ENCODE results near the gene FLT4. TPM values are rescaled to one million over a fixed set of nuclear protein-coding genes. Genes with fewer than 3 reads are reported as not detected.
"Not testable (repeated sequence)": the region's sequence is repeated elsewhere in the genome, so short reads cannot be mapped to it uniquely, and the experiment has no call there.

Gene FLT4
- polyA plus RNA-seq (ENCODE audit: insufficient read length), result 7.3 TPM

DNA sequence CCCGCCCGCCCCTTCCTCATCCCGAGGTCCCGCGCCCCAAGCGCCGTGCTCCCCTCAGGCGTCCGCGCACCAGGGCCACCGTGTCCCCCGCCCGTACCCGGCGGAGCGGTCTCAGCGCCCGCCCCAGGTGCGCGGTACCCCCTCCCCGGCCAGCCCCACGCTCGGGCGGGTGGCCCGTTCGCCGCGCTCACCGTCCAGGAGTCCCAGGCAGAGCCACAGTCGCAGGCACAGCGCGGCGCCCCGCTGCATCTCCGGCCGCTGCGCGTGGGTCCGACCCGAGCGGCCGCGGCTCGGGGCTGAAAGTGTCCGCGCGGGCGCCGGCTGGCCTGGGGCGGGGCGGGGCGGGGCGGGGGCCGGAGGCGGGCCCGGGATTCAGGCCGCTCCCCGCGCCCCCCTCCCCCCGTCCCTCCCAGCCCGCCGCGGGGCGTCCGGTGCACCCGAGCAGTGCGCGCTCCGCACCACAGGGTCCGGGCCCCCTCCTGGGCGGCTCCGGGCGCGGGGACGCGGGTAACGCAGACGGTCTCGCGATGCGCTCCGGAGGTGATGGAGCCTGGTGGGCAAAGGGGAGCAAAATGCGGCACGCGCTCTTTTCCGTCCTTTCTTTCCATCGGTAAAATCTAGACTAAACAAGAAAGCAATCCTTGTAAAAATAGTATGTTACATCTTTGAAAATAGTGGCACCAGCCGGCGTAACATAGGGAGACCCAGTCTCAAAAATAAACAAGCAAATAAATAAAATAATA, at the start of gene FLT4:
Gene FLT4 (minus strand): TSS at position 304 of the 743 bp plus-strand sequence. CDS start 55 bp downstream, at position 249.
- no peak for DNase-seq (ENCODE audit: low read depth)

DNA sequence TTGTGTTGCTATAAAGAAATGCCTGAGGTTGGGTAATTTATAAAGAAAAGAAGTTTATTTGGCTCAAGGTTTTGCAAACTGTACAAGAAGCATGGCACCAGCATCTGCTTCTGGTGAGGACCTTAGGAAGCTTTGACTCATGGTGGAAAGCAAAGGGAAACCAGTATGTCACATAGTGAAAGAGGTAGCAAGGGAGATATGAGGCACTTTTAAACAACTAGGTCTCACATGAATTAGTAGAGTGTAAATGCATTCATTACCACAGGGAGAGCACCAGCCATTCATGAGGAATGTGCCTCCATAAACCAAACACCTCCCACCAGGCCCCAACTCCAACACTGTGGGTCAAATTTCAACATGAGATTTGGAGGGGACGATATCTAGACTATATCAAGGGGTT, 49.6 kb upstream of the FLT4 start:
- DNase-seq (ENCODE audit: low read depth), result no peak

DNA sequence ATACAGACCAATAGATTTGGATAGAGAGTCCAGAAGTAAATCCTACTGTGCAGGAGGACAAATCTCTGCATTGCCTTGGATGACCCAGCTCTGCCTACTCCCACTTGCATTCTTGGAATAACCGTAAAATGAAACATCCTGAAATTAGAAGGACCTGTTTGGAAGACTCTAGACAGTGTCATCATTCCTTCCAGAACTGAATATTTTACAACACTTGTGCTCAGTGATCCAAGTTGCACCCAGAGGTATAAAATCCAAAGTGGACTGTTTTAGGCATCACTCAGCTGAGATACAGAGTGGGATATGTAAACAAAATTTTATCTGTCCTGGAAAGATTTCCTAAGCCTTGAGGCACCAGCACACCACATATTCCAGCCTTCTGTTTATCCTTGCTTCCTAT, 46.7 kb upstream of the FLT4 start:
- DNase-seq (ENCODE audit: low read depth), result no peak

DNA sequence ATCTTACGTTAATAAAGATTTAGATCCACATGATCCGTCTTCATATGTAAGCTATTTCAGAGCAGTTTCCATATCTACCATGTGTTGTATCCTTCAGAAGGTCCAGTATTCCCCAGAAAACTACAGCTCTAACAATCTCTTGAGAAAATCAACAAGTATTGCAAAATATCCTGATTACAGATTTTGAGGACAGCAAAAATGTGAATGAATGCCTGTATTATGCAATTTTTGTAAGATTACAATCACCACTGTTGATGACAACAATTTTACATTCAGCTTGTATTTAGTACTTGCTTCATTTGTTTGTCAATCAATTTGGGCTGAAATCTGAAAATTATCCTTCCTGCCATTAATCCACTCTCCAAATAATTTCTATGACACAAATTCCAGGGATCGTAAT, 43.0 kb upstream of the FLT4 start:
- no peak for DNase-seq (ENCODE audit: low read depth)

DNA sequence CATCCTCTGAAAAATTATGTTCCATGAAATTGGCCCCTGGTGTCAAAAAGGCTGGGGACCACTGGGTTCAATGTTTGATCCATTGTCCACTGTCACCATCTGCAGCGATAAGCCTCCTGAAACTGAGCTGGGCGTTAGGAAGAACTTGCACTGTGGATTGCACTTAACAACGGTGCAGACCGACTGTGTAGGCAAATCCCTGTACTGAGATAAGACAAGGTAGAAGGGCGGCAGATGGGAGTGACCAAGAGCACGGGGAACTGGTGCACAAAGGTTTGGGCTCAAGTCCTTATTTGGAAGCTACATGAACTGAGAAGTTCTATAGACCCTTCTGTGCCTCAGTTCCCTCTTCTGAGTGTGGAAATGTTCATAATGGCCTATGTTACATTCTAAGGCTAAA, 41.6 kb upstream of the FLT4 start:
- no peak for DNase-seq (ENCODE audit: low read depth)

DNA sequence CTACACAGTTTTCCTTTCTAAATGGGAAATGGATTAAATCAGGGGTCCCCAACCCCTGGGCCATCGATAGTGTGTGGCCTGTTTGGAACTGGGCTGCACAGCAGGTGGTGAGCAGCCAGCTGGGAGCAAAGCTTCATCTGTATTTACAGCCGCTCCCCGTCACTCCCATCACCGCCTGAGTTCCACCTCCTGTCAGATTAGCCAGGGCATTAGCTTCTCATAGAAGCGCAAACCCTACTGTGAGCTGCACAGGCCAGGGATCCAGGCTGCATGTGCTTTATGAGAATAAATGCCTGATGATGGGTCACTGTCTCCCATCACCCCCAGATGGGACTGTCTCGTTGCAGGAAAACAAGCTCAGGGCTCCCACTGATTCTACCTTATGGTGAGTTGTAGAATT, 41.2 kb upstream of the FLT4 start:
- no peak for DNase-seq (ENCODE audit: low read depth)

DNA sequence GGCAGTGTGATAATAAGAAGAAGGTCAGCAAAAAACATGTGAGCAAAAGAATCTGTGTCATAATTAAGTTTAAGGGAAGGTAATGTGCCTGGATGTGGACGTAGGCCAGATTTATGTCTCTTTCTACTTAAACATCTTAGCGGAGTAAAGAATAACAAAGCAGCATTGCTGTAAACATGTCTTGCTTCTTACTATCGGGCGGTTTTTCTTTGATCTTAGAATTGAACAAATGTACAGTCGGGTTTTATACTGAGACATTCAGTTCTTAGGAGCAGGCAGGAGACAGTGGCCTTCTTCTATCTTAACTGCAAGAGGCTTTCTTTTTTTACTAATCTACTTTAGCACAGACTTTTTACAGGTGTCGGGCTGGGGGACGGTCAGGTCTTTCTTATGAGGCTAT, 40.4 kb upstream of the FLT4 start:
- DNase-seq (ENCODE audit: low read depth), result no peak

DNA sequence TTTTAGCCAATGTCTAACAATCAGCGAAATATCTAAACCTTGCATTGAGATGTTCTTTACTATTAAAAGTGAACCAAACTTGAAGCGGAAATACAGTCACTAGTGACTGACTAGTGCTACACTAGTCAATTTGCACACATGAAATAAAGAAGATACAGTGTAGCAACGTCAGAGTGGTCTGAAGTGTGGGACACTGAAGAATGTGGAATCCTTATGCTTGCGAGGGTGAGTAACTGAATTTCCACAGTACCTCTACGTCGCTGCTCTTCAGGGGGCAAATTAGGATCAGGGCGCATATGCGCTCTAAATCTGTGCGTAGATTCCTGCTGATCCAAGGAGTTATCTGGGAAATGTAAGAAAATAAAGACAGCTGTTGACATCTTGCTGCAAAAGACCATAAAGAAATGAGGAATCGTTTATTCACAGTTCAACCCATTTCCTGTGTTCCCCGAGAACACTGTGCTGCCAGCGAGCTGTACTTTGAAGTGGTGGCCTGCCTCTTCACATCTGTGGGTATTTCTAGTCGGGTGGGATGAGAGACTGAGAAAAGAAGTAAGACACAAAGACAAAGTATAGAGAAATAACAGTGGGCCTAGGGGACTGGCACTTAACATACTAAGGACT, 39.8 kb upstream of the FLT4 start:
- DNase-seq (ENCODE audit: low read depth), result no peak

DNA sequence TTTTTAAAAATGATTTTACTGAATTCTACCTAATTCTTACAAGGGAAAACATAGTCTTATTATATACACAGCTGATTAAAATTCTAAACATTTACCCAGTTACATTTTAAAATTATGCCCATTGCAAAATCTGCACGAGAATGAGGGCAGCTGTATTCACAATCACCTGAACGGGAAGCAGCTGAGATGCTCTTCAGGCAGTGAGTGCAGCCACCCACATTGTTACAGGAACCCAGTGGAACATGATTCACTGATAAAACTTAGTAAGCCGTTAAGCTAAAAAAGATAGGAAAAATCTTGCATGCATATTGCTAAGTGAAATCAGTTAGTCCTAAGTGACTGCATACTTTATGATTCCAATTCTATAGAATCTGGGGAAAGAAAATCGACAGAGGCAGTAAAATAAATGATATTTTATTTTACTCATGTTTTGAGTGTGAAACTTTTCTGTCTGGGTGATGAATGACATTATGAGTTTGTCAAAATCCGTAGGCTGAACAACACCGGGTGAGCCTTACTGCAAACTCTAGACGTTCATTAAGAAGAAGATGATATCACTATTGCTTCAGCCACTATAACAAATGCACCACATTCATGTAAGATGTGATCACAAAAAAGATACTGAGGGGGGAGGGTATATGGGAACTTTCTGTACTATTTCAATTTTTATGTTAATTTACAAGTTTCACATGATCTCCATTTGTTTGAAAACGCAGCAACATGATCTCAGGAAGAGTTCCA, 39.1 kb upstream of the FLT4 start:
- no peak for DNase-seq (ENCODE audit: low read depth)

DNA sequence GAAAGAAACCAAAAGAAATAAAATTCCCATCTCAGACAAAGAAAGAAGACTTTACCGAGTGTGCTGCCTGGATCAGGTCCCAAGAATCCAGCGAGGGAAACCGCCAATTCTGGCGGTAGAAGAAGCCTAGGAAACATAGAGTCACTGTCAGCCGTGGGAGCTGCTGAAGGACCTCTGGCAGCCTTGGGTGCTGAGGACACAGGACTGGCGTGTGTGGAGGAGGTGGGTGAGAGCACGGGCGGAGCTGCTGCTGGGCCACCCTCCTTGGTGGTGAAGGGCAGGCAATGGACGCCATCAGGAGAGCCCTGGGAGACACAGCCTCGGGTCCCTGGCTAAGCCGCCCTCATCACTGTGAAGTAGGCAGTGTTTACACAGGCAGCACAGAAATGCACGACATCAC, 37.4 kb upstream of the FLT4 start:
- not testable (repeated sequence) for DNase-seq (ENCODE audit: low read depth)

DNA sequence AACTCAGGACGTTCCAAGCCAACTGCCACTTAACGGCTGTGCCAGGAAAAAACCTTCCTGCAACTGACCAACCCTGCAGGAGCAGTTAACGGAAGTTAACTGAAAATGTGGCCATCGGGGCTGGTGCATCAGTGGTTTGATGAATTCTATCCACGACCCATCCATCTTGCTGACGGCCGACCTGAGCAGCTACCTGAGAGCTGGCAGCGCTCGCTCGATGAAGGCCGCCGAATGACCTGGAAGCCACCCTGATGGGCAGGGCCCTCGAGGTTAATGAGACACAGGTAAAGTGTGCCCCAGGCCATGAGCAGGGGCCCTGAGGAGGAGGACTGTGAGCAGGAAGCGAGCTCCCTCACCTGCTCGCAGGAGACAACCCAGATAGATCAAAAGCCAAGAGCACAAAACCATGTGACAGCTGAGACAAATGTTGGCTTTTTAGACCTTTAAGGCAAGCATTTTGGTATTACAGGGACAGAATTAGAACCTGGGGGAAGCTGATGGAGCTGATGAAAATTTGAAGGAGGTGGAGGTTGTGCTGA, 35.3 kb upstream of the FLT4 start:
- DNase-seq (ENCODE audit: low read depth), result no peak

DNA sequence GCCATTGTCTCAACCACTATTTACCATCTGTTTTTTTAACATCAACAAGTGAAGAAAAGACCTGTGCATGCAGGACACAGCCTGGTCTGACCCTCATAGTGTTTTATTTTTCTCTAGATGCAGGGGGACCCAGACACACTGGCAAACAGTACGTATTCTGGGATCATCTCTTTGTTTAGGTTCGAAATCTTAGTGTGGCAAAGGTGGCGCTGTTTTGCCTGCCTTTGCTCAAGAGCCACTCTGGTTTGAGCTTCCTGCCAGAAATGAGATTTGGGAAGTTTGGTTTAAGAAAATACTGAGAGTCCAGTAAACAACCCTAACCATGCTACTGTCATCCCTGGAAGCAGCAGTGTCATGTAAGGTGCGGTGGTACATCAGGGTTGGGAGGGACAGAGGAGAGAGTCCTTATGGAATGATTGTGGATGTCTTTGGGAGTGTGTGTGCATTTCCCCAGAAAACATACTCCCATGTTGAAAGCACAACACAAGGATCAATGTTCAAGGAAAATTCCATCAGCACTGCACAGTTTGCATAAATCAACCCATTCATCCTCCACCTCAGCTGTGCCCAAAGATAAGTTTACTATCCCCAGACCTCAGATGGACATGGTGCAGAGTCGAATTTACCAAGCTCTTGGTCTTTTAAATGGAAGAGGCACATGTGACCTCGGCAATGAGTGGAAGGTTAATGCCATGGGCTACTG, 34.0 kb upstream of the FLT4 start:
- DNase-seq (ENCODE audit: low read depth), result no peak

DNA sequence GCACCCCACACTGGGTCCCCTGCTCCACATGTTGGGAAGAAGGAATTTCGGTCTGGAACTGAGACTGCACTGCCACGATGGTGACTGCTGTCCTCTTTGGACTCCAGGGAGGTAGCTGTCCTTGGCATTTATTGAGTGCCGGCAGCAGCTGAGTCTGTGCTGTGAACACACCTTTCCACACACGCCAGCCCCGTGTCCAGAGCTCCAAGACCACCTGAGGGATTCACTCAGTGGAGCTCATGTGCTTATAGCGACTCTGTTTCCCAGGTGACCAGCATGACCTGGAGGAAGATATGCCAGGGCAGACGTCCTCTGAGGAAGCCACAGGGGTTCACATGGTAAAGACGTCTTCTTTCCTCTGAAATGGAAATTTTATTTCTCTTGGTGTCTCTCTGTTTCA, 33.2 kb upstream of the FLT4 start:
- DNase-seq (ENCODE audit: low read depth), result no peak

DNA sequence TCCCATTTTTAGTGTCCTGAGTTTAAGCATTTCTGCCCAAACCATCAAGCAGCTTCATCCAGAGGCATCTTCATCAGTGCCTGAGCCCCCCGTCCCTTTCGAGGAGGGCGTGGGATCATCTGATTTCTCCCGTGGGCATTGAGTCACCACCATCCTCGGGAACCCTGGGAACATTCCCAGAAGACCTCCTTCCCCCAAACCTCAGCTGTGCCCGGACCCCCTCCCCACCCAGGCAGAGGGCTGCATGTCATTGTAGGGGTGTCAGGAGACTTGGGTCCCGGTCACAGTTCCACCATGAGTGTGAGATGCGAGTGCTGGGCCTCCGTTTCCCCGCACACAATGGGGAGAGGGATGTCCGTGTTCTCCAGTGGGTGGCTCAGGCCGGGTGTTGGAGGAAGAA, 32.6 kb upstream of the FLT4 start:
- DNase-seq (ENCODE audit: low read depth), result not testable (repeated sequence)

DNA sequence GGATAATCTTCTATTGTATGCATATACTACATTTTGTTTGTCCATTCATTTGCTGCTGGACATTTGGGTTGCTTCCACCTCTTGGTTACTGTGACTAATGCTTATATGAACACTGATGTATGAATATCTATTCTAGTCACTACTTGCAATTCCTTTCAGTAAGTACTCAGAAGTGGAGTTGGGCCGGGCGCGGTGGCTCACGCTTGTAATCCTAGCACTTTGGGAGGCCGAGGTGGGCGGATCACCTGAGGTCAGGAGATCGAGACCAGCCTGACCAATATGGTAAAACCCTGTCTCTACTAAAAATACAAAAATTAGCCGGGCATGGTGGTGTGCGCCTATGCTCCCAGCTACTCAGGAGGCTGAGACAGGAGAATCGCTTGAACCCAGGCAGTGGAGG, 28.9 kb upstream of the FLT4 start:
- not testable (repeated sequence) for DNase-seq (ENCODE audit: low read depth)

DNA sequence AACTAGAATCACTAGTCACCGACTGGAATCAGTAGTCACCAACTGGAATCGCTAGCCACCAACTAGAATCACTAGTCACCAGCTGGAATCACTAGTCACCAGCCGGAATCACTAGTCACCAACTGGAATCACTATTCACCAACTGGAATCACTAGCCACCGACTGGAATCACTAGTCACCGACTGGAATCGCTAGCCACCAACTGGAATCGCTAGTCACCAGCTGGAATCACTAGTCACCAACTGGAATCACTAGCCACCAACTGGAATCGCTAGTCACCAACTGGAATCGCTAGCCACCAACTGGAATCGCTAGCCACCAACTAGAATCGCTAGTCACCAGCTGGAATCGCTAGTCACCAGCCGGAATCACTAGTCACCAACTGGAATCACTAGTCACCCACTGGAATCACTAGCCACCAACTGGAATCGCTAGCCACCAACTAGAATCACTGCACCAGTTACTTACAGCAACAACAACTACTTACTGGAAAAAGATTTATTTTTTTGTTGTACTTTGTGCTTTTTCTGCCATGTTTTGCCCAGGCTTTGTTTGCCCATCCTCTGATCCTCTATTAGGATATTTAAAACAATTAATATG, 25.7 kb upstream of the FLT4 start:
- DNase-seq (ENCODE audit: low read depth), result no peak

DNA sequence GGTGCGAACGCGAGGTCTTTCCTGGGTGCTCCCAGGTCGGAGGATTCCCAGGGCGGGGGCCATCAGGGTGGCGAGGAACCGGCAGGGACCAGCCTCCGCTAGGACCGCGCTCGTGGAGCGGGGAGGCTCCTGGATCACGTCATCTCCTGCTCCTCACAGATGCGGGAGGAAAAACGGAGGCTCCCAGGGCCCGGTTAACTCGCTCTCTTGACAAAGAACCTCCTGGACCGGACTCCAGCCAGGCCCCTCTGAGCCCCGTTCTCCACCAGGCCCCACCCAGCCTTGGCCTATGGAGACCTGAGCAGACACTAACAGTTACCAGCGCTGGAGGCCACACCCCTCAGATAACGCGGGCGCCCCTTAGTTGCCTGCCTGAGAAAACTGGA, 24.7 kb upstream of the FLT4 start:
- DNase-seq (ENCODE audit: low read depth), result not testable (repeated sequence)

DNA sequence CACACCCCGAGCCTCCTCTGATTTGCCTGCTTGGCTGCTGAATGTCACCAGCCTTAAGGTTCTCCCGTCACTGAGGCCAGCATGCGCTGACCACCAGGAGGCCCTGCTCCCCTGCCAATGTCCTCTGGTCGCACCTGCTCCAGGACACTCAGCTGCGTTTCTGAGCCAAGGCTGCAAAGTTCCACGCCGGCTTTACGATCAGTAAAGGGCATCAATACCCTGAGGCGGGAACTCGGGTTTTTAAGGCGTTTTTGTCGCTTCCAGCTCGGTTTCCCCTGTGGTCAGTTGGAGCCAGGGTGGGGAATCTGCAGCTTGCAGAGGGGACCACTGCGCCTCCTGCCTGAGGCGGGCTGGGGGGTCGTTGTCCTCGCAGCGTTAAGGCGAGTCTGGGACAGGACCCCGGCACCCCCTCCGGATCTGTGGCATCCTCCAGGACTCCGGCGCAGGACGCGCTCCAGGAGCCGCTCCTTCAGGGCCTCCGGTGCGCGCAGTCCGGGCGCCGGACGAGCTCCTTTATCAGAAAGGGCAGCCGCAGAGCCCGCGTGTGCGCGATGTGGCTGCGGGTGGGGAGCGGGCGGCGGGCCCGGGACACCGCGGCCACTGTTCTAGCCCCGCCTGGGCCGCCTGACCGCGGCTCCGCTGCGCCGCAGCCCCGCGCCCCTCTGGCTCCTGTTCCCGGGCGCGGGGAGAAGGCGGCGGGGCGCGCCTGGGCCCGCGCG, 24.1 kb upstream of the FLT4 start:
- no peak for DNase-seq (ENCODE audit: low read depth)

DNA sequence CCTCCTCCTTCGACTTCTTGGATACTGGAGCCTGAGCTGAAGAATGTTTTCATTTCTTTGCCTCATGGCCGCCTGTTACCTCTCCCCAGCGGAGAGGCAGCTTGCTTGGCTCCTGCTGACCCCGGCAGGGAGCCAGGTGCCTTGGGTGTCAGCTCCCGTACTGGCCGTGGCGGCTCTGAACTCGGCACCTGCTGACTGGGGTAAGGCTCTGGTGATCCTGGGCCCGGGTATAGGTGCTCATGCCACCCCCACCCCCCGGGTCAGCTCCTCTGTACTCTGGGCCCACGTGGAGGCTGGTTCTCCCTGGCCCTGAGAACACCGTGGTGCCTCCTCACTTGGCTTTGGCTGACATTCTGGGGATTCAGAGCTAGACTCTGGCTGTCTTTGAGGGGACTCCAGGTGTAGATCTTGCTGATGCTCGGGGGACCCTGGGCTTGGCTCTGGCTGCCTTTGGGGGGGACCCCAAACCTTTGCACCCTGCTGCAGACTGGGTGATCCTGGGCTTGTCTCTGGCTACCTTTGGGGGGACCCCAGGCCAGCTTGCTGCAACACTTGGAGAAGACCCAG, 22.6 kb upstream of the FLT4 start:
- not testable (repeated sequence) for DNase-seq (ENCODE audit: low read depth)

DNA sequence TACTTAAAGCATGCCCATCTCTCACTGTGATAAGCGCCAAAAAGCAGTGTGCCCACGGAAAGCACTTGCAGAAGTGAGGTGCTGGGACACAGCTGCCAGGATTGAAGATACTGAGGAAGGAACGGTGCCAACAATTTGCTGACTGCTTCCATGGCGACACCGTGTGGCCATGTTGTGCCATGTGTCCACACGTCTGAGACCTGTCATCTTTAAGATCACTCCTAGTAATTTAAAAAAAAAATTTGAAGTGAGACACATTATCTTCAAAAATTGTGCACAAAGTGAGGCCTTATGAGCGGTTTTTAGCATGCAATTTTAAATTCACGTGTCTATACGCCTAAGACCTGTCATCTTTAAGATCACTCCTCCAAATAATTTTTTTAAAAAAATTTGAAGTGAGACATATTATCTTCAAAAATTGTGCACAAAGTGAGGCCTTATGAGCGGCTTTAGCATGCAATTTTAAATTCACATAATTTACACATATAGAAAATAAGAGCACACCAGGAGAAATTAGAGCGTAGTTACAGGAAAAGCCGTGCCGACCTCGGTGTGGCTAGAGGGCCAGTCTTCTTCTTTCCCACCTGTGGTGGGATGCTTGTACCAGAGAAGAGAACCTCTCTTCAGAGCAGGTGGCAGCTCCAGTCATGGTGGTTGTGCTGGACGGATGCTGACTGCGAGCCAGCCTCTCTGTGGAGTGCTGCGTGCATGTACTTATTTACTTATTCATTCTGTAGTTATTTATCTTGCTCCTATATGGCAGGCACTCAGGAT, 21.4 kb upstream of the FLT4 start:
- DNase-seq (ENCODE audit: low read depth), result peak; percentile 24

Measured in forelimb muscle (tissue), 1 donor.